TTC549 (cell line): ENCODE measurements around the gene DUSP2.

Experiments
- FAIRE-seq: peaks from 2 replicates; lab custom pipeline; 2012; peaks lifted over from hg19 to GRCh38; lab: Jason Lieb, UNC

The DUSP2 gene

GRCh38 chr2:96099861-96100798, 45.1 kb downstream of the DUSP2 start:
- no peak for FAIRE-seq

GRCh38 chr2:96098900-96099590, 46.2 kb downstream of the DUSP2 start:
- no peak for FAIRE-seq

- FAIRE-seq: no peak
Observed at GRCh38 chr2:96097951-96098823, 47.1 kb downstream of the DUSP2 start.

- FAIRE-seq: no peak
Observed at GRCh38 chr2:96097441-96097840, 47.8 kb downstream of the DUSP2 start.

- no peak for FAIRE-seq
Observed at GRCh38 chr2:96095116-96095636, 50.1 kb downstream of the DUSP2 start.

- FAIRE-seq: no peak
Observed at GRCh38 chr2:96093528-96093927, 51.7 kb downstream of the DUSP2 start.
